ENCODE data around the gene CISD1. TPM values are rescaled to one million over a fixed set of nuclear protein-coding genes. Genes with fewer than 3 reads are reported as not detected.

Gene CISD1
- polyA plus RNA-seq, 2 of the 4 experiments (the other 2 are of a cell fraction): 48.1 to 102 TPM

- Histone ChIP-seq H3K4me2 (peak within 1 kb of the TSS; percentile 96), H3K27ac (peak within 1 kb of the TSS; percentile 79 to 94), H3K4me3 (peak within 1 kb of the TSS; percentile 61), H3K9me3 (no peaks in the 10 kb centered on the region), H3K4me1 (peaks cover 34% of the 10 kb centered on the region; the same call in 2 of the 3 replicates)
- ATAC-seq (peak; percentile 70 to 80), DNase-seq (ENCODE audit: low read depth in 1 of 2, low spot score in 1 of 2) (peak; percentile 66 to 93), FAIRE-seq (no peak)
- under 1% methylated on average over 69 of the region's 76 CpGs for WGBS (ENCODE audit: missing lambda C conversion rate)
- TF ChIP-seq HEYL (CRISPR knock-in tag; IDR thresholded peaks at IDR 0.05) (no peak), NFE2L2 (conservative IDR thresholded peaks at IDR 0.05; ENCODE audit: low read length) (no peak), SMC3 (IDR thresholded peaks at IDR 0.05) (no peak), HDAC2 (IDR thresholded peaks at IDR 0.05) (peak; percentile 80; the same call in 1 of the 2 replicates), POLR2A (IDR thresholded peaks at IDR 0.05; ENCODE audit: low read length) (peak; percentile 40), RAD21 (conservative IDR thresholded peaks at IDR 0.05 in 1 of 2, IDR thresholded peaks at IDR 0.05 in 1 of 2) (0 out of 5 replicates have a peak, but pooled peaks of 1 of the 2 experiments have one; percentile 10), FOSL2 (IDR thresholded peaks at IDR 0.05) (no peak), FOSL2 (CRISPR knock-in tag; IDR thresholded peaks at IDR 0.05) (no peak), RNF2 (IDR thresholded peaks at IDR 0.05; ENCODE audit: borderline replicate concordance, low read depth) (peak; percentile 55; the same call in 1 of the 2 replicates), JUN (IDR thresholded peaks at IDR 0.05) (peak; percentile 37 to 57; a peak in 2 of 5 replicates), HOXB13 (CRISPR knock-in tag; IDR thresholded peaks at IDR 0.05; ENCODE audit: low read depth) (no peak), PHF8 (IDR thresholded peaks at IDR 0.05; ENCODE audit: borderline replicate concordance, low read depth) (peak; percentile 49)
- TF ChIP-seq, protein P1, sequence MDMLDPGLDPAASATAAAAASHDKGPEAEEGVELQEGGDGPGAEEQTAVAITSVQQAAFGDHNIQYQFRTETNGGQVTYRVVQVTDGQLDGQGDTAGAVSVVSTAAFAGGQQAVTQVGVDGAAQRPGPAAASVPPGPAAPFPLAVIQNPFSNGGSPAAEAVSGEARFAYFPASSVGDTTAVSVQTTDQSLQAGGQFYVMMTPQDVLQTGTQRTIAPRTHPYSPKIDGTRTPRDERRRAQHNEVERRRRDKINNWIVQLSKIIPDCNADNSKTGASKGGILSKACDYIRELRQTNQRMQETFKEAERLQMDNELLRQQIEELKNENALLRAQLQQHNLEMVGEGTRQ (IDR thresholded peaks at IDR 0.05): no peak
- TF ChIP-seq, protein P2, sequence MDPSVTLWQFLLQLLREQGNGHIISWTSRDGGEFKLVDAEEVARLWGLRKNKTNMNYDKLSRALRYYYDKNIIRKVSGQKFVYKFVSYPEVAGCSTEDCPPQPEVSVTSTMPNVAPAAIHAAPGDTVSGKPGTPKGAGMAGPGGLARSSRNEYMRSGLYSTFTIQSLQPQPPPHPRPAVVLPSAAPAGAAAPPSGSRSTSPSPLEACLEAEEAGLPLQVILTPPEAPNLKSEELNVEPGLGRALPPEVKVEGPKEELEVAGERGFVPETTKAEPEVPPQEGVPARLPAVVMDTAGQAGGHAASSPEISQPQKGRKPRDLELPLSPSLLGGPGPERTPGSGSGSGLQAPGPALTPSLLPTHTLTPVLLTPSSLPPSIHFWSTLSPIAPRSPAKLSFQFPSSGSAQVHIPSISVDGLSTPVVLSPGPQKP (IDR thresholded peaks at IDR 0.05; ENCODE audit: low read depth, low read length): no peak
- TF ChIP-seq, protein P3, sequence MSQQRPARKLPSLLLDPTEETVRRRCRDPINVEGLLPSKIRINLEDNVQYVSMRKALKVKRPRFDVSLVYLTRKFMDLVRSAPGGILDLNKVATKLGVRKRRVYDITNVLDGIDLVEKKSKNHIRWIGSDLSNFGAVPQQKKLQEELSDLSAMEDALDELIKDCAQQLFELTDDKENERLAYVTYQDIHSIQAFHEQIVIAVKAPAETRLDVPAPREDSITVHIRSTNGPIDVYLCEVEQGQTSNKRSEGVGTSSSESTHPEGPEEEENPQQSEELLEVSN (IDR thresholded peaks at IDR 0.05; ENCODE audit: borderline replicate concordance, low read depth): peak; percentile 96
- TF ChIP-seq, protein P4, sequence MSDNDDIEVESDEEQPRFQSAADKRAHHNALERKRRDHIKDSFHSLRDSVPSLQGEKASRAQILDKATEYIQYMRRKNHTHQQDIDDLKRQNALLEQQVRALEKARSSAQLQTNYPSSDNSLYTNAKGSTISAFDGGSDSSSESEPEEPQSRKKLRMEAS (IDR thresholded peaks at IDR 0.05): peak; percentile 96
- TF ChIP-seq, protein P5, sequence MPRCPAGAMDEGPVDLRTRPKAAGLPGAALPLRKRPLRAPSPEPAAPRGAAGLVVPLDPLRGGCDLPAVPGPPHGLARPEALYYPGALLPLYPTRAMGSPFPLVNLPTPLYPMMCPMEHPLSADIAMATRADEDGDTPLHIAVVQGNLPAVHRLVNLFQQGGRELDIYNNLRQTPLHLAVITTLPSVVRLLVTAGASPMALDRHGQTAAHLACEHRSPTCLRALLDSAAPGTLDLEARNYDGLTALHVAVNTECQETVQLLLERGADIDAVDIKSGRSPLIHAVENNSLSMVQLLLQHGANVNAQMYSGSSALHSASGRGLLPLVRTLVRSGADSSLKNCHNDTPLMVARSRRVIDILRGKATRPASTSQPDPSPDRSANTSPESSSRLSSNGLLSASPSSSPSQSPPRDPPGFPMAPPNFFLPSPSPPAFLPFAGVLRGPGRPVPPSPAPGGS (IDR thresholded peaks at IDR 0.05): 0 out of 3 replicates have a peak, but pooled peaks have one; percentile 35
- POLR2A ChIA-PET: interaction anchor here (0.7 to 2.1 kb wide), 4 partner anchors 22 to 395 kb away, joined by 3 to 11 read pairs (median 5); no protein-coding TSS in a partner anchor
- CTCF ChIA-PET: interaction anchor here (0.9 to 2.9 kb wide), 4 partner anchors 24 to 94 kb away, joined by 3 to 19 read pairs (median 7); no protein-coding TSS in a partner anchor
These were observed 1.1 kb upstream of the CISD1 start, which contains the start of gene IPMK for GRCh38 chr10:58267713-58268453. Gene IPMK, minus strand, starts transcription at chr10:58267894. Its CDS starts 283 bp downstream, at chr10:58267611.

- WGBS (ENCODE audit: missing lambda C conversion rate): under 1% methylated on average over 13 of the region's 13 CpGs
- H3K4me2 ChIP-seq: peak overlapping the region; percentile 96
- POLR2A ChIA-PET: interaction anchor here (0.6 to 2.1 kb wide), 8 partner anchors 22 to 394 kb away, joined by 3 to 11 read pairs (median 4); partner anchors contain the start of gene TFAM
- peak overlapping the region; percentile 61 for H3K4me3 ChIP-seq
- no peaks in the 10 kb centered on the region for H3K9me3 ChIP-seq
- TF ChIP-seq ZFP36 (IDR thresholded peaks at IDR 0.05; ENCODE audit: borderline replicate concordance, partially characterized antibody) (no peak), HDAC2 (IDR thresholded peaks at IDR 0.05) (0 out of 2 replicates have a peak, but pooled peaks have one; percentile 55), PHF8 (IDR thresholded peaks at IDR 0.05; ENCODE audit: borderline replicate concordance, low read depth) (0 out of 2 replicates have a peak, but pooled peaks have one; percentile 14)
- peak; percentile 68 for ATAC-seq
- DNase-seq (ENCODE audit: low read depth in 1 of 2, low spot score in 1 of 2): peak in 1 of 2 experiments; percentile 59
- H3K4me1 ChIP-seq: peaks cover 33% of the 10 kb centered on the region; the same call in 2 of the 3 replicates
- CTCF ChIA-PET: interaction anchor here (0.6 to 2.9 kb wide), 5 partner anchors 17 to 95 kb away, joined by 3 to 19 read pairs (median 5); no protein-coding TSS in a partner anchor
- H3K27ac ChIP-seq: peak overlapping the region; percentile 79 to 94
- FAIRE-seq: no peak
These were observed 462 bp upstream of the CISD1 start for GRCh38 chr10:58268454-58268945.

All from A549 (cell line).